K562 (cell line): Measurements from ENCODE around the gene BDNF. TPM values are rescaled to one million over a fixed set of nuclear protein-coding genes. Genes with fewer than 3 reads are reported as not detected.

Source experiments
- CHAMP1 ChIP-seq: fragments of 450-650 bp; IDR thresholded peaks from 2 replicates; pipeline ENCODE4 v1.6.1; 2016; ENCODE audit warnings: mild to moderate bottlenecking
- CLOCK ChIP-seq: fragments of 250-450 bp; sonication (Bioruptor Pico); IDR thresholded peaks from 2 replicates; pipeline ENCODE4 v1.4.0; 2020; ENCODE audit warnings: mild to moderate bottlenecking, moderate library complexity, borderline replicate concordance
- CREBBP ChIP-seq: IDR thresholded peaks from one replicate; pipeline ENCODE4 v1.6.1; 2012; ENCODE audit warnings: low read depth, mild to moderate bottlenecking, control low read depth, inconsistent platforms, low read length
- EHMT2 ChIP-seq: fragments of 450-650 bp; IDR thresholded peaks from 2 replicates; pipeline ENCODE4 v1.6.1; 2018; ENCODE audit warnings: antibody characterized with exemption
- ELF1 ChIP-seq: fragments of 200-800 bp; sonication (Bioruptor generic); IDR thresholded peaks from 2 replicates; pipeline ENCODE4 v1.6.1; 2016; ENCODE audit warnings: missing genetic modification characterization, missing compliant biosample characterization
- EWSR1 ChIP-seq: fragments of 450-650 bp; IDR thresholded peaks from 2 replicates; pipeline ENCODE4 v1.6.1; 2018; ENCODE audit warnings: borderline replicate concordance, mild to moderate bottlenecking, low read depth, moderate library complexity; ENCODE audit not compliant: partially characterized antibody
- FOXJ3 ChIP-seq: sonication (generic); formaldehyde crosslinking; IDR thresholded peaks from 2 replicates; pipeline ENCODE4 v1.4.0; 2020; ENCODE audit warnings: mild to moderate bottlenecking, missing genetic modification reagents
- HLTF ChIP-seq: fragments of 450-650 bp; IDR thresholded peaks from 2 replicates; pipeline ENCODE4 v1.6.1; 2016
- ILK ChIP-seq: fragments of 450-650 bp; IDR thresholded peaks from 2 replicates; pipeline ENCODE4 v1.6.1; 2016; ENCODE audit warnings: missing genetic modification characterization, low read depth, mild to moderate bottlenecking, missing compliant biosample characterization, moderate library complexity, borderline replicate concordance
- KLF1 ChIP-seq: fragments of 450-650 bp; IDR thresholded peaks from 2 replicates; pipeline ENCODE4 v1.6.1; 2016; ENCODE audit warnings: missing genetic modification characterization, missing compliant biosample characterization
- PHF20 ChIP-seq: fragments of 450-650 bp; IDR thresholded peaks from 2 replicates; pipeline ENCODE4 v1.6.1; 2018; ENCODE audit not compliant: partially characterized antibody
- POLR2AphosphoS2 ChIP-seq: IDR thresholded peaks from 2 replicates; pipeline ENCODE4 v1.6.1; 2012; ENCODE audit warnings: low read length, improper control_type of control experiment
- SIRT6 ChIP-seq: IDR thresholded peaks from one replicate; pipeline ENCODE4 v1.6.1; 2012; ENCODE audit warnings: low read depth, mild to moderate bottlenecking, control low read depth, inconsistent platforms, low read length, moderate library complexity
- STAT6 ChIP-seq: sonication (generic); formaldehyde crosslinking; IDR thresholded peaks from 2 replicates; pipeline ENCODE4 v1.8.1; 2023; ENCODE audit warnings: mild to moderate bottlenecking, missing genetic modification reagents
- THAP7 ChIP-seq: fragments of 250-450 bp; sonication (Bioruptor Pico); IDR thresholded peaks from 2 replicates; pipeline ENCODE4 v1.5.0; 2021
- TSC22D4 ChIP-seq: fragments of 450-650 bp; IDR thresholded peaks from 2 replicates; pipeline ENCODE4 v1.6.1; 2016; ENCODE audit warnings: missing genetic modification characterization, missing biosample characterization, control low read depth
- ZNF277 ChIP-seq: fragments of 250-450 bp; sonication (Bioruptor Pico); IDR thresholded peaks from 2 replicates; pipeline ENCODE4 v1.8.0; 2022; ENCODE audit warnings: inconsistent platforms, mild to moderate bottlenecking, moderate library complexity, borderline replicate concordance
- ZNF280B ChIP-seq: fragments of 250-450 bp; sonication (Bioruptor Pico); IDR thresholded peaks from 2 replicates; pipeline ENCODE4 v1.5.1; 2021; ENCODE audit warnings: mild to moderate bottlenecking
- polyA plus RNA-seq, 8 experiments: library from polyadenylated mRNA; depleted of rRNA in 4 of 8; stranded (reverse) in 5 of 8; unstranded in 3 of 8; fragments of >200 nt; fragmentation: Nextera tagmentation in 2 of 8; fragmentation: Illumina TruSeq in 1 of 8; extraction: Ambion mirVana in 2 of 8; extraction: Trizol in 1 of 8; gene quantifications; 2 replicates each; pipeline versions ENCODE4 v1.2.1 to v1.2.3, GENCODE V29; 2011 to 2014; ENCODE audit warnings: inconsistent platforms in 1 of 8, missing spikeins in 1 of 8
- total RNA-seq, 7 experiments: library from RNA; depleted of rRNA in 6 of 7; stranded (reverse); fragments of >200 nt in 6 of 7; fragmentation: Illumina TruSeq in 2 of 7; extraction: Trizol in 2 of 7; gene quantifications; 2 replicates each; pipeline versions ENCODE4 v1.2.1 to v1.2.3, GENCODE V29; 2011 to 2021; ENCODE audit warnings: low replicate concordance in 1 of 7

Gene BDNF
- total and polyA plus RNA-seq, 9 of the 15 experiments (the other 6 are each of a cell fraction or from before 2014, with no cell fraction given), result 0.04 TPM; not detected in 8

- no peak for TF ChIP-seq TSC22D4
- no peak for TF ChIP-seq ILK
- no peak for TF ChIP-seq ELF1 (tag)
- no peak for TF ChIP-seq SIRT6
- TF ChIP-seq CLOCK (CRISPR knock-in tag), result no peak
- TF ChIP-seq STAT6, result no peak
- TF ChIP-seq HLTF, result no peak
- no peak for TF ChIP-seq CREBBP
- TF ChIP-seq THAP7 (CRISPR knock-in tag), result no peak
- TF ChIP-seq EWSR1, result no peak
- TF ChIP-seq ZNF277 (CRISPR knock-in tag), result no peak
- TF ChIP-seq ZNF280B (CRISPR knock-in tag), result no peak
- no peak for TF ChIP-seq EHMT2
- TF ChIP-seq FOXJ3 (CRISPR knock-in tag), result no peak
- no peak for TF ChIP-seq CHAMP1
- TF ChIP-seq POLR2AphosphoS2, result no peak
- no peak for TF ChIP-seq PHF20
- no peak for TF ChIP-seq KLF1 (tag)
Observed at GRCh38 chr11:27698872-27699241, 1.4 kb downstream of the BDNF start (continued).
